ENCODE measurements around the gene SYNGR3.

DNA sequence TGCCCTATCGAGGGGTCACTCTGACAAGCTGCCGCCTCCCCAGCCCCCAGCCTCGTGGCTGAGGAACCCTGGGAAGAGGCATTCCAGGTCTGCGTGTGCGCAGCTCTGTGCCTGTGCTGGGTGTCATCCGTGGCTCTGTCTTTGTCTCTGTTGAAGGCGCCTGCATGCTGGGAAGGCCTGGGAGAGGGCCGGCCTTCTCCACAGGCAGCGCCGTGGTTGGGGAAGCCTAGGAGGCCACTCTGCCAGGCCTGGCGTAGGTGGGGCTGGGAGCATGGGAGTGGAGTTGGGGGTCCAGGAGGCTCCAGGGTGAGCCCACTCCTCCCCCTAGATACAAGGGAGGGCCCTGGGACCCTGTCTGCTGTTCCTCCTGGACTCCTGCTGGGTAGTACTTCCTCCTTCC lies 40.3 kb downstream of the SYNGR3 start:
- TF ChIP-seq, protein P1, sequence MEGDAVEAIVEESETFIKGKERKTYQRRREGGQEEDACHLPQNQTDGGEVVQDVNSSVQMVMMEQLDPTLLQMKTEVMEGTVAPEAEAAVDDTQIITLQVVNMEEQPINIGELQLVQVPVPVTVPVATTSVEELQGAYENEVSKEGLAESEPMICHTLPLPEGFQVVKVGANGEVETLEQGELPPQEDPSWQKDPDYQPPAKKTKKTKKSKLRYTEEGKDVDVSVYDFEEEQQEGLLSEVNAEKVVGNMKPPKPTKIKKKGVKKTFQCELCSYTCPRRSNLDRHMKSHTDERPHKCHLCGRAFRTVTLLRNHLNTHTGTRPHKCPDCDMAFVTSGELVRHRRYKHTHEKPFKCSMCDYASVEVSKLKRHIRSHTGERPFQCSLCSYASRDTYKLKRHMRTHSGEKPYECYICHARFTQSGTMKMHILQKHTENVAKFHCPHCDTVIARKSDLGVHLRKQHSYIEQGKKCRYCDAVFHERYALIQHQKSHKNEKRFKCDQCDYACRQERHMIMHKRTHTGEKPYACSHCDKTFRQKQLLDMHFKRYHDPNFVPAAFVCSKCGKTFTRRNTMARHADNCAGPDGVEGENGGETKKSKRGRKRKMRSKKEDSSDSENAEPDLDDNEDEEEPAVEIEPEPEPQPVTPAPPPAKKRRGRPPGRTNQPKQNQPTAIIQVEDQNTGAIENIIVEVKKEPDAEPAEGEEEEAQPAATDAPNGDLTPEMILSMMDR (conservative IDR thresholded peaks at IDR 0.05 in 1 of 2, IDR thresholded peaks at IDR 0.05 in 1 of 2; ENCODE audit: low read depth in 1 of 2, low read length in 2 of 2): no peak
- TF ChIP-seq EZH2 (IDR thresholded peaks at IDR 0.05; ENCODE audit: low read length, missing control alignments): no peak

Data from fibroblast of lung (primary cell).